AG09319 (cell line): ENCODE results near the gene COMMD8.

Source experiments
- DNase-seq: peaks from one replicate; pipeline ENCODE4 v3.0.0-alpha.2; 2010; ENCODE audit warnings: low read depth; ENCODE audit errors: extremely low read depth
- CTCF ChIP-seq: IDR thresholded peaks from 2 replicates; pipeline ENCODE4 v1.5.1; 2011; ENCODE audit warnings: low read depth, mild to moderate bottlenecking, inconsistent platforms, low read length, moderate library complexity

Gene COMMD8

DNA sequence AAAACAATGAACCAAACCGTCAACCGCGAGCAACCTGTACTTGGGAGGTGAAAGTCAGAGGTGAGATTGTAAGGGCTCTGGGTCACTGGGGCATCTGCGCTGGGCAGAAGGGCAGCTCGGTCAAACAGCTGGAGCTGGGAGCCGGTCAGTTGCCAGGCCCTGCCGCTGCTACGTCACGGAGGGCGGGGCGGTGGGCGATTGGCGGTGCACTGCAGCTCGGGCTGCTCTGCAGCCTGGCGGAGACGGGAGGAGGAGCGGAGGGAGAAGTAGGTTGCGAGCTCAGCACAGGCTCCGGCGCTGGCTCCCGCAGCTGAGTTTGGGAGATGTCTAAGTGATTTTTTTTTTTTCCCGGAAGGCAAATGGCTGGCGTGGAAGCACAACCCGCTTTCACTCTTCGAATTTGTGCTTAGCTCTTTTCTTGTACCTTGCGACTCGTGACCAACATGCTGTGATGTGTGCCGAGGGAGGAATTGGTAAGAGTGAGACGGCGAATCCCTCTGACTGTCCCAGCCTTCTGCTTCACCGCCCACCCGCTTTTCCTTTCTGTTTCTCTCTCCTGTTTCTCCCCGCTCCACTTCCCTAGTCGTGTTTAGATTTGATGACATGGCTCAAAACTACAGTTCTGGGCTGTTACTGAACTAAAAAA lies 21.7 kb upstream of the COMMD8 start, which contains the start of gene ATP10D:
ATP10D (plus strand) TSS at position 229 of the 646 bp plus-strand sequence. CDS start 27,266 bp downstream, outside the sequence.
- peak; percentile 78 for DNase-seq
- peak; percentile 7 for TF ChIP-seq CTCF

- DNase-seq, result no peak
- TF ChIP-seq CTCF, result no peak
These were observed 20.7 kb upstream of the COMMD8 start for GRCh38 chr4:47484168-47484567.

DNA sequence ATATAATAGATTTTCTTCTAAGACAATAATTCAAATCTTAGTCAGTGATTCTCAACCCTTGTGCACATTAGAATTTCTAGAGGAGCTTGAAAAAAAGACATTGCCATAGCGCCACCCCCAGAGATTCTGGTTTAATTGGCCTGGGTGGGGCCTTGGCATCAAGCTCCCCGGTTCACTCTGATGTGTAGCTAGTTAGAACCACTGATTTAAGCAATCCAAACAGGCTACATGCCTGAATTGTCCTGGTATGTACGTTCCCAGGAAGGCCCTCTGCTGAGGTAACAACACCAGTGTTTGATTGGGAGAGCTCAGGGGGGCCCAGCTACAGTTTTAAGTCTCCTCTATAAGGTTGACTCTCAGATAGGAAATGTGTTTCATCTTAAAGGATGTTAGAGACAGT lies 20.2 kb upstream of the COMMD8 start:
- TF ChIP-seq CTCF, result no peak
- no peak for DNase-seq

- TF ChIP-seq CTCF, result no peak
- DNase-seq, result no peak
These were observed 18.8 kb upstream of the COMMD8 start for GRCh38 chr4:47482326-47482725.

DNA sequence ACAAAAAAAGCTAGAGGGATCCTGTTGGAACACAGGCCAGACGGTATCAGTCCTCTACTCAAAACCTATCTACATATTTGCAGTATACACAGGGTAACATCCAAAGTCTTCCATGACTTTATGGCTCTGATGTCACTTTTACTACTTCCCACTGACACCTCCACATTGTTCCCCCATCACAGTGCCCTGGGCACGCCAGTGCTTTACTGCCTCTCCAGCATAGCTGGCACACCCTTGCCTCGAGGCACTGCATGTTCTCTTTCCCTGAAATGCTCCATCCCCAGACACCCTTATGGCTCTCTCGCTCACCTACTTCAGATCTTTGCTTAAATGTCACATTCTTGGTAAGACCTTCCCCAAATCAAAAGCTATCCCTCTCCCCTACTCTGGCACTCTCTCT lies 15.3 kb upstream of the COMMD8 start:
- DNase-seq, result no peak
- no peak for TF ChIP-seq CTCF

- TF ChIP-seq CTCF, result no peak
- DNase-seq, result no peak
These were observed 11.9 kb upstream of the COMMD8 start for GRCh38 chr4:47475411-47475810.

GRCh38 chr4:47474799-47475198 lies 11.3 kb upstream of the COMMD8 start:
- no peak for TF ChIP-seq CTCF
- no peak for DNase-seq
